HEK293 (cell line): ENCODE results near the gene IDH3A.

Experiments
- GLI4 ChIP-seq: fragments of 450-650 bp; formaldehyde crosslinking; IDR thresholded peaks from 2 replicates; pipeline ENCODE4 v1.5.1; 2016; ENCODE audit warnings: missing biosample characterization, missing genetic modification characterization
- KLF10 ChIP-seq: fragments of 450-650 bp; IDR thresholded peaks from 2 replicates; pipeline ENCODE4 v1.5.1; 2018; ENCODE audit warnings: missing biosample characterization, mild to moderate bottlenecking, missing genetic modification characterization
- KLF9 ChIP-seq: fragments of 450-650 bp; formaldehyde crosslinking; IDR thresholded peaks from 2 replicates; pipeline ENCODE4 v1.5.1; 2016; ENCODE audit warnings: missing biosample characterization, missing genetic modification characterization, low read depth
- MYNN ChIP-seq: fragments of 450-650 bp; formaldehyde crosslinking; IDR thresholded peaks from 2 replicates; pipeline ENCODE4 v1.5.1; 2016; ENCODE audit warnings: missing biosample characterization, missing genetic modification characterization, borderline replicate concordance
- WT1 ChIP-seq: fragments of 450-650 bp; formaldehyde crosslinking; IDR thresholded peaks from 2 replicates; pipeline ENCODE4 v1.5.1; 2016; ENCODE audit warnings: missing biosample characterization, missing genetic modification characterization
- ZFHX2 ChIP-seq: fragments of 450-650 bp; formaldehyde crosslinking; conservative IDR thresholded peaks from 2 replicates; pipeline ENCODE4 v1.5.1; 2016; ENCODE audit warnings: missing biosample characterization, missing genetic modification characterization
- ZFP3 ChIP-seq: fragments of 450-650 bp; formaldehyde crosslinking; IDR thresholded peaks from 2 replicates; pipeline ENCODE4 v1.5.1; 2016; ENCODE audit warnings: low read depth, missing biosample characterization, missing genetic modification characterization
- ZNF184 ChIP-seq: fragments of 450-650 bp; IDR thresholded peaks from 2 replicates; pipeline ENCODE4 v1.5.1; 2018; ENCODE audit warnings: missing biosample characterization, mild to moderate bottlenecking, missing genetic modification characterization
- ZNF2 ChIP-seq: fragments of 450-650 bp; formaldehyde crosslinking; IDR thresholded peaks from 2 replicates; pipeline ENCODE4 v1.5.1; 2016; ENCODE audit warnings: missing biosample characterization, missing genetic modification characterization
- ZNF202 ChIP-seq: fragments of 450-650 bp; formaldehyde crosslinking; IDR thresholded peaks from 2 replicates; pipeline ENCODE4 v1.5.1; 2016; ENCODE audit warnings: missing biosample characterization, missing genetic modification characterization, borderline replicate concordance
- ZNF426 ChIP-seq: fragments of 450-650 bp; formaldehyde crosslinking; IDR thresholded peaks from 2 replicates; pipeline ENCODE4 v1.5.1; 2017; ENCODE audit warnings: missing biosample characterization, missing genetic modification characterization, mild to moderate bottlenecking, inconsistent platforms, moderate library complexity
- ZNF501 ChIP-seq: fragments of 450-650 bp; formaldehyde crosslinking; IDR thresholded peaks from 2 replicates; pipeline ENCODE4 v1.5.1; 2016; ENCODE audit warnings: missing biosample characterization, missing genetic modification characterization
- ZNF514 ChIP-seq: fragments of 450-650 bp; formaldehyde crosslinking; IDR thresholded peaks from 2 replicates; pipeline ENCODE4 v1.5.1; 2016; ENCODE audit warnings: missing biosample characterization, missing genetic modification characterization
- ZNF558 ChIP-seq: fragments of 450-650 bp; formaldehyde crosslinking; IDR thresholded peaks from 2 replicates; pipeline ENCODE4 v1.5.1; 2016; ENCODE audit warnings: missing biosample characterization, missing genetic modification characterization
- ZNF585B ChIP-seq: fragments of 450-650 bp; formaldehyde crosslinking; IDR thresholded peaks from 2 replicates; pipeline ENCODE4 v1.5.1; 2016; ENCODE audit warnings: missing biosample characterization, missing genetic modification characterization
- ZNF629 ChIP-seq: fragments of 450-650 bp; formaldehyde crosslinking; IDR thresholded peaks from 2 replicates; pipeline ENCODE4 v1.5.1; 2017; ENCODE audit warnings: missing biosample characterization, missing genetic modification characterization
- ZNF658 ChIP-seq: fragments of 450-650 bp; formaldehyde crosslinking; IDR thresholded peaks from 2 replicates; pipeline ENCODE4; 2016; ENCODE audit warnings: missing biosample characterization, missing genetic modification characterization
- ZNF660 ChIP-seq: fragments of 450-650 bp; IDR thresholded peaks from 2 replicates; pipeline ENCODE4 v1.5.1; 2018; ENCODE audit warnings: missing biosample characterization, mild to moderate bottlenecking, missing genetic modification characterization
- ZNF677 ChIP-seq: fragments of 450-650 bp; IDR thresholded peaks from 2 replicates; pipeline ENCODE4 v1.5.0; 2018; ENCODE audit warnings: missing biosample characterization, mild to moderate bottlenecking, missing genetic modification characterization, moderate library complexity
- ZNF76 ChIP-seq: fragments of 450-650 bp; formaldehyde crosslinking; IDR thresholded peaks from 2 replicates; pipeline ENCODE4; 2016; ENCODE audit warnings: low read depth, missing biosample characterization, missing genetic modification characterization, borderline replicate concordance
- ZNF843 ChIP-seq: fragments of 450-650 bp; formaldehyde crosslinking; IDR thresholded peaks from 2 replicates; pipeline ENCODE4 v1.5.1; 2016; ENCODE audit warnings: missing biosample characterization, missing genetic modification characterization
- ZSCAN23 ChIP-seq: fragments of 450-650 bp; formaldehyde crosslinking; IDR thresholded peaks from 2 replicates; pipeline ENCODE4 v1.5.1; 2016; ENCODE audit warnings: missing biosample characterization, missing genetic modification characterization
- TF ChIP-seq, protein P1 (sequence below): fragments of 450-650 bp; formaldehyde crosslinking; optimal IDR thresholded peaks from 2 replicates; pipeline ENCODE3; 2016; ENCODE audit warnings: missing biosample characterization, mild to moderate bottlenecking, missing genetic modification characterization
- TF ChIP-seq, protein P2 (sequence below): fragments of 450-650 bp; formaldehyde crosslinking; IDR thresholded peaks from 2 replicates; pipeline ENCODE4 v1.5.1; 2016; ENCODE audit warnings: missing biosample characterization, missing genetic modification characterization
- TF ChIP-seq, protein P3 (sequence below): fragments of 450-650 bp; formaldehyde crosslinking; IDR thresholded peaks from 2 replicates; pipeline ENCODE4 v1.5.1; 2016; ENCODE audit warnings: missing biosample characterization, missing genetic modification characterization
- TF ChIP-seq, protein P4 (sequence below): fragments of 450-650 bp; formaldehyde crosslinking; IDR thresholded peaks from 2 replicates; pipeline ENCODE4 v1.5.1; 2016; ENCODE audit warnings: missing biosample characterization, missing genetic modification characterization
- TF ChIP-seq, protein P5 (sequence below): fragments of 450-650 bp; formaldehyde crosslinking; IDR thresholded peaks from 2 replicates; pipeline ENCODE4 v1.5.1; 2016; ENCODE audit warnings: missing biosample characterization, missing genetic modification characterization, borderline replicate concordance
- TF ChIP-seq, protein P6 (sequence below): fragments of 450-650 bp; formaldehyde crosslinking; IDR thresholded peaks from 2 replicates; pipeline ENCODE4 v1.5.1; 2016; ENCODE audit warnings: missing biosample characterization, missing genetic modification characterization

Gene IDH3A

DNA sequence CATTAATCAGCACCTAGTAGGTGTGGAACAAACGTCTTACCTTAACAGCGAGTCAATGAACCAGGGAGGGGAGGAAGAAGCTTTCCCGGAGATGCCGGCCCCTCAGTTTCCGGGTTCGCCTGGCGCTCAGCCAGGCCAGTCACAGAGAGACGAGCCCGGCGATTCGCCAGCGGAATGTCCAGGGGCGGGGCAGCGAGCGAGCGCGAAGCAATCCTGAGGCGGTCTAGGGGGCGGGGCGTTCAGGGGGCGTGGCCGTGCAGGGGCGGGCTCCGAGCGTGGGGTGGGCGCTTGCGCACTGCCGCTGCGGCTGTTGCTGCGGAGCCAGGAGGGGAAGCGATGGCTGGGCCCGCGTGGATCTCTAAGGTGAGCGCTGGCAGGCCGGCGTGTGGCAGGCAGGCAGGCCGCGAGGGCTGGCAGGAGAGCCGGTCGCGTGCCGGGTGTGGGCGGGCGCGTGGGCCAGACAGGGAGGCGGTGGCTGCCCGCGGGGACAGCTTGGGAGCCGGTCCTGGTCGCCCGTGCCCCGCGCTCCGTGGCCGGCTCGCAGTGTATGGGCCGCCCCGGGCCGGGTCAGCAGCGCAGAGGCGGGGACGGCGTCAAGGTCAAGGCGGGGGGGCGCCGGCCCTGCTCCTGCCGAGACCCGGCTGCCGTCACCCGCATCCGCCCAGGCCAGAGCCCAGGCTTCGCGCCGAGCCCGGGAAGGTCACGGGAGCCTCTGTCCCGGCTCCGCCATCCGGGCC lies at the start of gene IDH3A (continued):
- TF ChIP-seq MYNN (no peak), ZNF660 (tag by site-specific recombination) (peak; percentile 44; the same call in 1 of the 2 replicates), ZFP3 (tag by site-specific recombination) (no peak), ZFHX2 (tag by site-specific recombination) (peak; percentile 98), ZNF514 (tag by site-specific recombination) (no peak), ZNF585B (tag by site-specific recombination) (no peak), ZNF202 (tag by site-specific recombination) (no peak), GLI4 (tag by site-specific recombination) (no peak), WT1 (tag by site-specific recombination) (peak; percentile 73; the same call in 1 of the 2 replicates), KLF9 (peak; percentile 89), ZSCAN23 (tag by site-specific recombination) (no peak), ZNF629 (tag by site-specific recombination) (no peak; the same call in 1 of the 2 replicates), ZNF658 (no peak), ZNF558 (tag by site-specific recombination) (0 out of 2 replicates have a peak, but pooled peaks have one; percentile 6), ZNF843 (tag by site-specific recombination) (no peak), ZNF426 (no peak), ZNF2 (tag by site-specific recombination) (no peak), ZNF184 (tag by site-specific recombination) (peak; percentile 32; the same call in 1 of the 2 replicates), ZNF677 (peak; percentile 18; the same call in 1 of the 2 replicates), ZNF76 (tag by site-specific recombination) (0 out of 2 replicates have a peak, but pooled peaks have one; percentile 40), ZNF501 (tag by site-specific recombination) (peak; percentile 69; the same call in 1 of the 2 replicates), KLF10 (tag by site-specific recombination) (peak; percentile 65)
- TF ChIP-seq, protein P1, sequence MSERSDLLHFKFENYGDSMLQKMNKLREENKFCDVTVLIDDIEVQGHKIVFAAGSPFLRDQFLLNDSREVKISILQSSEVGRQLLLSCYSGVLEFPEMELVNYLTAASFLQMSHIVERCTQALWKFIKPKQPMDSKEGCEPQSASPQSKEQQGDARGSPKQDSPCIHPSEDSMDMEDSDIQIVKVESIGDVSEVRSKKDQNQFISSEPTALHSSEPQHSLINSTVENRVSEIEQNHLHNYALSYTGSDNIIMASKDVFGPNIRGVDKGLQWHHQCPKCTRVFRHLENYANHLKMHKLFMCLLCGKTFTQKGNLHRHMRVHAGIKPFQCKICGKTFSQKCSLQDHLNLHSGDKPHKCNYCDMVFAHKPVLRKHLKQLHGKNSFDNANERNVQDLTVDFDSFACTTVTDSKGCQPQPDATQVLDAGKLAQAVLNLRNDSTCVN (tag by site-specific recombination): peak; percentile 70
- TF ChIP-seq, protein P2, sequence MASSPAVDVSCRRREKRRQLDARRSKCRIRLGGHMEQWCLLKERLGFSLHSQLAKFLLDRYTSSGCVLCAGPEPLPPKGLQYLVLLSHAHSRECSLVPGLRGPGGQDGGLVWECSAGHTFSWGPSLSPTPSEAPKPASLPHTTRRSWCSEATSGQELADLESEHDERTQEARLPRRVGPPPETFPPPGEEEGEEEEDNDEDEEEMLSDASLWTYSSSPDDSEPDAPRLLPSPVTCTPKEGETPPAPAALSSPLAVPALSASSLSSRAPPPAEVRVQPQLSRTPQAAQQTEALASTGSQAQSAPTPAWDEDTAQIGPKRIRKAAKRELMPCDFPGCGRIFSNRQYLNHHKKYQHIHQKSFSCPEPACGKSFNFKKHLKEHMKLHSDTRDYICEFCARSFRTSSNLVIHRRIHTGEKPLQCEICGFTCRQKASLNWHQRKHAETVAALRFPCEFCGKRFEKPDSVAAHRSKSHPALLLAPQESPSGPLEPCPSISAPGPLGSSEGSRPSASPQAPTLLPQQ (tag by site-specific recombination): no peak; the same call in 1 of the 2 replicates
- TF ChIP-seq, protein P3, sequence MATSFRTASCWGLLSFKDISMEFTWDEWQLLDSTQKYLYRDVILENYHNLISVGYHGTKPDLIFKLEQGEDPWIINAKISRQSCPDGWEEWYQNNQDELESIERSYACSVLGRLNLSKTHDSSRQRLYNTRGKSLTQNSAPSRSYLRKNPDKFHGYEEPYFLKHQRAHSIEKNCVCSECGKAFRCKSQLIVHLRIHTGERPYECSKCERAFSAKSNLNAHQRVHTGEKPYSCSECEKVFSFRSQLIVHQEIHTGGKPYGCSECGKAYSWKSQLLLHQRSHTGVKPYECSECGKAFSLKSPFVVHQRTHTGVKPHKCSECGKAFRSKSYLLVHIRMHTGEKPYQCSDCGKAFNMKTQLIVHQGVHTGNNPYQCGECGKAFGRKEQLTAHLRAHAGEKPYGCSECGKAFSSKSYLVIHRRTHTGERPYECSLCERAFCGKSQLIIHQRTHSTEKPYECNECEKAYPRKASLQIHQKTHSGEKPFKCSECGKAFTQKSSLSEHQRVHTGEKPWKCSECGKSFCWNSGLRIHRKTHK (tag by site-specific recombination): no peak
- TF ChIP-seq, protein P4, sequence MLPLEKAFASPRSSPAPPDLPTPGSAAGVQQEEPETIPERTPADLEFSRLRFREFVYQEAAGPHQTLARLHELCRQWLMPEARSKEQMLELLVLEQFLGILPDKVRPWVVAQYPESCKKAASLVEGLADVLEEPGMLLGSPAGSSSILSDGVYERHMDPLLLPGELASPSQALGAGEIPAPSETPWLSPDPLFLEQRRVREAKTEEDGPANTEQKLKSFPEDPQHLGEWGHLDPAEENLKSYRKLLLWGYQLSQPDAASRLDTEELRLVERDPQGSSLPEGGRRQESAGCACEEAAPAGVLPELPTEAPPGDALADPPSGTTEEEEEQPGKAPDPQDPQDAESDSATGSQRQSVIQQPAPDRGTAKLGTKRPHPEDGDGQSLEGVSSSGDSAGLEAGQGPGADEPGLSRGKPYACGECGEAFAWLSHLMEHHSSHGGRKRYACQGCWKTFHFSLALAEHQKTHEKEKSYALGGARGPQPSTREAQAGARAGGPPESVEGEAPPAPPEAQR (tag by site-specific recombination): no peak
- TF ChIP-seq, protein P5, sequence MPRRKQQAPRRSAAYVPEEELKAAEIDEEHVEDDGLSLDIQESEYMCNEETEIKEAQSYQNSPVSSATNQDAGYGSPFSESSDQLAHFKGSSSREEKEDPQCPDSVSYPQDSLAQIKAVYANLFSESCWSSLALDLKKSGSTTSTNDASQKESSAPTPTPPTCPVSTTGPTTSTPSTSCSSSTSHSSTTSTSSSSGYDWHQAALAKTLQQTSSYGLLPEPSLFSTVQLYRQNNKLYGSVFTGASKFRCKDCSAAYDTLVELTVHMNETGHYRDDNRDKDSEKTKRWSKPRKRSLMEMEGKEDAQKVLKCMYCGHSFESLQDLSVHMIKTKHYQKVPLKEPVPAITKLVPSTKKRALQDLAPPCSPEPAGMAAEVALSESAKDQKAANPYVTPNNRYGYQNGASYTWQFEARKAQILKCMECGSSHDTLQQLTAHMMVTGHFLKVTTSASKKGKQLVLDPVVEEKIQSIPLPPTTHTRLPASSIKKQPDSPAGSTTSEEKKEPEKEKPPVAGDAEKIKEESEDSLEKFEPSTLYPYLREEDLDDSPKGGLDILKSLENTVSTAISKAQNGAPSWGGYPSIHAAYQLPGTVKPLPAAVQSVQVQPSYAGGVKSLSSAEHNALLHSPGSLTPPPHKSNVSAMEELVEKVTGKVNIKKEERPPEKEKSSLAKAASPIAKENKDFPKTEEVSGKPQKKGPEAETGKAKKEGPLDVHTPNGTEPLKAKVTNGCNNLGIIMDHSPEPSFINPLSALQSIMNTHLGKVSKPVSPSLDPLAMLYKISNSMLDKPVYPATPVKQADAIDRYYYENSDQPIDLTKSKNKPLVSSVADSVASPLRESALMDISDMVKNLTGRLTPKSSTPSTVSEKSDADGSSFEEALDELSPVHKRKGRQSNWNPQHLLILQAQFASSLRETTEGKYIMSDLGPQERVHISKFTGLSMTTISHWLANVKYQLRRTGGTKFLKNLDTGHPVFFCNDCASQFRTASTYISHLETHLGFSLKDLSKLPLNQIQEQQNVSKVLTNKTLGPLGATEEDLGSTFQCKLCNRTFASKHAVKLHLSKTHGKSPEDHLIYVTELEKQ (tag by site-specific recombination): no peak
- TF ChIP-seq, protein P6, sequence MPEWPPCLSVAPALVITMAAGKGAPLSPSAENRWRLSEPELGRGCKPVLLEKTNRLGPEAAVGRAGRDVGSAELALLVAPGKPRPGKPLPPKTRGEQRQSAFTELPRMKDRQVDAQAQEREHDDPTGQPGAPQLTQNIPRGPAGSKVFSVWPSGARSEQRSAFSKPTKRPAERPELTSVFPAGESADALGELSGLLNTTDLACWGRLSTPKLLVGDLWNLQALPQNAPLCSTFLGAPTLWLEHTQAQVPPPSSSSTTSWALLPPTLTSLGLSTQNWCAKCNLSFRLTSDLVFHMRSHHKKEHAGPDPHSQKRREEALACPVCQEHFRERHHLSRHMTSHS (tag by site-specific recombination): no peak
